Tibial nerve (tissue), 4 donors: ENCODE measurements around the gene CKM. TPM values are rescaled to one million over a fixed set of nuclear protein-coding genes. Genes with fewer than 3 reads are reported as not detected.

Source experiments
- DNase-seq, 2 donors: peaks; one replicate each; pipeline ENCODE4 v3.0.0-alpha.2; 2019; ENCODE audit warnings: low spot score in 2 of 2
- H3K27ac ChIP-seq, 4 donors: fragments of 200-600 bp; sonication (generic) in 3 of 4; one replicate each; pipeline ENCODE4 v1.5.1; 2017 to 2019; ENCODE audit warnings: mild to moderate bottlenecking in 1 of 4
- H3K27me3 ChIP-seq, 2 donors: fragments of 200-600 bp; sonication (generic) in 1 of 2; one replicate each; pipeline versions ENCODE4 v1.5.1 to v1.6.0; 2017 to 2019
- H3K36me3 ChIP-seq, 3 donors: fragments of 200-600 bp; sonication (generic); one replicate each; pipeline ENCODE4 v1.5.1; 2018 to 2019
- H3K4me1 ChIP-seq, 4 donors: fragments of 200-600 bp; sonication (generic) in 3 of 4; one replicate each; pipeline ENCODE4 v1.5.1; 2017 to 2019
- H3K4me3 ChIP-seq, 4 donors: fragments of 200-600 bp; sonication (generic) in 3 of 4; one replicate each; pipeline ENCODE4 v1.5.1; 2017 to 2019; ENCODE audit warnings: mild to moderate bottlenecking in 1 of 4, moderate library complexity in 1 of 4
- H3K9me3 ChIP-seq, 4 donors: fragments of 200-600 bp; sonication (generic) in 3 of 4; one replicate each; pipeline ENCODE4 v1.5.1; 2017 to 2019
- EP300 ChIP-seq, 2 donors: sonication (generic); formaldehyde crosslinking; IDR thresholded peaks; one replicate each; pipeline ENCODE4 v1.6.1; 2017; ENCODE audit warnings: antibody characterized with exemption in 2 of 2, mild to moderate bottlenecking in 1 of 2
- POLR2A ChIP-seq, 2 donors: fragments of 450-650 bp; IDR thresholded peaks; one replicate each; pipeline ENCODE4 v1.6.1; 2017; ENCODE audit warnings: antibody characterized with exemption in 2 of 2, mild to moderate bottlenecking in 2 of 2, moderate library complexity in 2 of 2
- WGBS, 2 donors: methylation state at CpG; one replicate each; pipeline ENCODE4 v1.1.5; 2018; 5-methylcytosine and 5-hydroxymethylcytosine counted together
- total RNA-seq, 4 donors: library from RNA; depleted of rRNA; stranded (reverse); fragments of >200 nt; gene quantifications; one replicate each; pipeline ENCODE4 v1.1.0, GENCODE V29; 2016
- TF ChIP-seq, protein P1 (sequence below), 5 experiments: fragments of 200-600 bp in 3 of 5; fragments of 450-650 bp in 2 of 5; sonication (generic) in 3 of 5; IDR thresholded peaks; one replicate each; pipeline ENCODE4 v1.5.1; 2016 to 2019; ENCODE audit warnings: antibody characterized with exemption in 5 of 5, mild to moderate bottlenecking in 3 of 5, moderate library complexity in 2 of 5

Gene CKM
- total RNA-seq, 4 donors from 2014 or later: 0.30 to 1.3 TPM; not detected in 2

DNA sequence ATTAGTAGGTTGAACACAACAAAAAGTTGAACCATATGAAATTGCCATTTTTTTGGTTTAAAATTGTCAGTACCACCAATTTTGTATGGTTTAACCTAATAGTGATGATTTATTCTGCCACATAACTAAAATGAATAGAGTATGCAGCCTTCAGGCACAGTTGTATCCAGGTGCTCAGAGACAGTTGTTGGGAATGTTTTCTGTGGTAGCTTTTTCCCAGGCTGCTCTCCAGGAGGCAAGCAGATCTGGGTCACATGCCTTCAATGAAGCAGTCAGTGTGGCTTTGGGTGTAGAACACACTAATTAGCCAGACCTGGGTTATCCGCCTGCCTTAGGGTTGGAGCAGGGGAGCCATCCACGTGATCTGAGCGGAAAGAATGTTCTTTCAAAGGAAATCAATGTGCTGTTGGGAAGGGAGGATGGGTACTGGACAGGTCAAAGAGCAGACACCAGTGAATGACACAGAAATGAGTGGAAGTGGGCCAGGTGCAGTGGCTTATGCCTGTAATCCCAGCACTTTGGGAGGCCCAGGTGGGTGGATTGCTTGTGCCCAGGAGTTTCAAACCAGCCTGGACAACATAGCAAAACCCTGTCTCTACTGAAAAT, 43.0 kb downstream of the CKM start:
- H3K27me3 ChIP-seq: no peaks in the 10 kb centered on the region
- TF ChIP-seq, protein P1, sequence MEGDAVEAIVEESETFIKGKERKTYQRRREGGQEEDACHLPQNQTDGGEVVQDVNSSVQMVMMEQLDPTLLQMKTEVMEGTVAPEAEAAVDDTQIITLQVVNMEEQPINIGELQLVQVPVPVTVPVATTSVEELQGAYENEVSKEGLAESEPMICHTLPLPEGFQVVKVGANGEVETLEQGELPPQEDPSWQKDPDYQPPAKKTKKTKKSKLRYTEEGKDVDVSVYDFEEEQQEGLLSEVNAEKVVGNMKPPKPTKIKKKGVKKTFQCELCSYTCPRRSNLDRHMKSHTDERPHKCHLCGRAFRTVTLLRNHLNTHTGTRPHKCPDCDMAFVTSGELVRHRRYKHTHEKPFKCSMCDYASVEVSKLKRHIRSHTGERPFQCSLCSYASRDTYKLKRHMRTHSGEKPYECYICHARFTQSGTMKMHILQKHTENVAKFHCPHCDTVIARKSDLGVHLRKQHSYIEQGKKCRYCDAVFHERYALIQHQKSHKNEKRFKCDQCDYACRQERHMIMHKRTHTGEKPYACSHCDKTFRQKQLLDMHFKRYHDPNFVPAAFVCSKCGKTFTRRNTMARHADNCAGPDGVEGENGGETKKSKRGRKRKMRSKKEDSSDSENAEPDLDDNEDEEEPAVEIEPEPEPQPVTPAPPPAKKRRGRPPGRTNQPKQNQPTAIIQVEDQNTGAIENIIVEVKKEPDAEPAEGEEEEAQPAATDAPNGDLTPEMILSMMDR (IDR thresholded peaks at IDR 0.05): no peak
- TF ChIP-seq POLR2A (IDR thresholded peaks at IDR 0.05) (no peak), EP300 (IDR thresholded peaks at IDR 0.05) (no peak)
- H3K4me3 ChIP-seq: no peak overlapping the region
- no peak for DNase-seq
- no peak overlapping the region for H3K27ac ChIP-seq
- no peaks in the 10 kb centered on the region for H3K9me3 ChIP-seq
- H3K4me1 ChIP-seq: no peaks in the 10 kb centered on the region
- peaks cover 0 to 91% (median 0%) of the 10 kb centered on the region in 3 donors for H3K36me3 ChIP-seq
- WGBS, 2 donors: 82 to 88% methylated on average over 3 of the region's 3 CpGs

DNA sequence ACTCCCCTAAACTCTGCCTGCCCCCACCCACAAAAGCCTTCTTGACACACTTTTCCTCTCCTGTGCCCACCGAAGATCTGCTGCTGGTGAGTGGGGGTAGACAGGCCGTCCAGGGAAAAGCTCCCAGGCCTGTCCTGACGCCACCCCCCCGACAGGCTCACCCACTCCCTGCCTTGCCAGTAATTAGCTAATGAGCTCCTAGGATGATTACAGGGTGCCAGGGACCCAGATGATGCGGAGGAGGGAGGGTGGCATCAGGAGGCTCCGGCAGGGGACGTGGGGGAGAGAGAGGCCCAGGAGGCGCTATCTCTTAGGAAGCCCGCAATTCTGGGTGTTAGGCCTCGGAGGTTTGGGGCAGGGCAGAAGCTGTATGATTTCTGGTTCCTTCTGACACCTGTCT, 44.6 kb downstream of the CKM start:
- H3K36me3 ChIP-seq: peaks cover 0 to 91% (median 4%) of the 10 kb centered on the region in 3 donors

DNA sequence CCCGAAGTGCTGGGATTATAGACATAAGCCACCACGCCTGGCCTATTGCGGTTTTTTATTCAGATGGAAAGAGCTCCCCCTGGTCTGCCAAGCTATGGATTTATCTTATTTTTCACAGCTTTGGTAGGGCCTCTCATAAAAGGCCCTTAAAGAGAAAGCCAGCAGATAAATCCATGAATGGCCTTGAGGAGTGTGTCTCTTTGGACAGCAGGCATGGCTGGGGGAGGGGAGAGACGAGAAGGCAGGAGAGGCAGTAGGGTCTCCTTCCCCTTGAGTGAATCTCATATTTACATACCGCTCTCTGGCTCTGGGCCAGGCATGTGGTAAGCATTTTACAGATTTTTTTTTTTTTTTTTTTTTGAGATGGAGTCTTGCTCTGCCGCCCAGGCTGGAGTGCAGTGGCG, 46.4 kb downstream of the CKM start:
- Histone ChIP-seq H3K36me3 (peaks cover 0 to 89% (median 4%) of the 10 kb centered on the region in 3 donors), H3K27me3 (no peaks in the 10 kb centered on the region), H3K27ac (no peak overlapping the region), H3K9me3 (no peaks in the 10 kb centered on the region), H3K4me3 (no peak overlapping the region), H3K4me1 (peaks cover 0 to 7% (median 0%) of the 10 kb centered on the region in 4 donors)
- no peak for DNase-seq
- WGBS, 2 donors: 76 to 78% methylated on average over 7 of the region's 7 CpGs
- TF ChIP-seq, protein P1 (IDR thresholded peaks at IDR 0.05): no peak
- TF ChIP-seq EP300 (IDR thresholded peaks at IDR 0.05): no peak
- no peak for TF ChIP-seq POLR2A (IDR thresholded peaks at IDR 0.05)

More for the DNA sequence above, 44.6 kb downstream of the CKM start:
- Histone ChIP-seq H3K4me3 (no peak overlapping the region), H3K4me1 (peaks cover 0 to 3% (median 0%) of the 10 kb centered on the region in 4 donors), H3K9me3 (no peaks in the 10 kb centered on the region), H3K27ac (no peak overlapping the region), H3K27me3 (no peaks in the 10 kb centered on the region)
- TF ChIP-seq EP300 (IDR thresholded peaks at IDR 0.05) (no peak), POLR2A (IDR thresholded peaks at IDR 0.05) (no peak)
- TF ChIP-seq, protein P1 (IDR thresholded peaks at IDR 0.05): no peak
- 94 to 95% methylated on average over 10 of the region's 10 CpGs for WGBS, 2 donors
- DNase-seq: no peak

DNA sequence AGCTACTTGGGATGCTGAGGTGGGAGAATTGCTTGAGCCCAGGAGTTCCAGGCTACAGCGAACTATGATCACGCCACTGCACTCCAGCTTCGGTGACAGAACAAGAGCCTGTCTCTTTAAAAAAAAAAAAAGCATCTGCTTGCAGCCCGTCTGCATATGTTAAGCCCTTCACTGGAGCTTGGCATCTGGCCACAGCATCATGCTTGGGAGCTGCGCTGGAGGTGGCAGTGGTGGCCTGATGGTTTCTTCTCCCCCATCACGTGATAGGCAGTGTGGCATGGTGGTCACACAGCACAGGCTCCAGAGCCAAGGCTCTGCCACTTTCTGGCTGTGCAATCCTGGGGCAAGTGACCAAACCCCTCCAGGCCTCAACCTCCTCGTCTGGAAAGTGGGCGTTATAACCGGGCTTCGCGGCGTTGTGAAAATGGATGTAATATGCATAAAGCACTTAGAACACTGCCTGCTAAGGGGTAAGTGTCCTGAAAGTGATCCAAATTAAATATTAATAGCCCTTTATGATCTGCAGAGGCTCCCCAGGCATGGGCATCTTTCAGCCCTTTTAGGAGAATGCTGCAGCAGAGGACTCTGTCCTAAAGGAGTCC, 47.2 kb downstream of the CKM start:
- Histone ChIP-seq H3K27me3 (no peaks in the 10 kb centered on the region), H3K27ac (no peak overlapping the region), H3K9me3 (no peaks in the 10 kb centered on the region), H3K4me3 (no peak overlapping the region), H3K36me3 (peaks cover 0 to 88% (median 4%) of the 10 kb centered on the region in 3 donors), H3K4me1 (peaks cover 0 to 7% (median 0%) of the 10 kb centered on the region in 4 donors)
- 62% methylated on average over 11 to 12 of the region's 12 CpGs for WGBS, 2 donors
- no peak for DNase-seq
- TF ChIP-seq, protein P1 (IDR thresholded peaks at IDR 0.05): no peak
- TF ChIP-seq EP300 (IDR thresholded peaks at IDR 0.05) (no peak), POLR2A (IDR thresholded peaks at IDR 0.05) (no peak)

DNA sequence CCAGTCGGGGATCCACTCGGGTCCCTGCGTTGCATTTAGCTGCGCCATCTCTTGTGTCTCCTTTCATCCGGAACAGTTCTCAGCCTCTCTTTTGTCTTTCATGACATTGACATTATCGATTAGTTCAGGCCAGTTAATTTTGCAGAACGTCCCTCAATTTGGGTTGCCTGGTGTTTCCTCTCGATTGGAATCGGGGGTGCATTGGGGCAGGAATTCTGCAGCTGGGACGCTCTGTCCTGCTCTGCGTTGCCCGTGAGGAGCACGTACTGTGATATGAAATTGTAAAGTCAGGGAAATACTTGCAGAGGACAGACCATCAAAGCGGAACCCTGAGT, 49.2 kb downstream of the CKM start:
- H3K27ac ChIP-seq: no peak overlapping the region
- WGBS, 2 donors: 78 to 81% methylated on average over 14 of the region's 14 CpGs
- H3K4me1 ChIP-seq: peaks cover 0 to 7% (median 0%) of the 10 kb centered on the region in 4 donors
- no peak overlapping the region for H3K4me3 ChIP-seq
- no peak for DNase-seq
- TF ChIP-seq EP300 (IDR thresholded peaks at IDR 0.05) (no peak), POLR2A (IDR thresholded peaks at IDR 0.05) (no peak)
- TF ChIP-seq, protein P1 (IDR thresholded peaks at IDR 0.05): no peak
- H3K27me3 ChIP-seq: no peaks in the 10 kb centered on the region
- peaks cover 0 to 87% (median 4%) of the 10 kb centered on the region in 3 donors for H3K36me3 ChIP-seq
- no peaks in the 10 kb centered on the region for H3K9me3 ChIP-seq
